NCI-H510A (cell line): ENCODE data around the gene TEX50.
"Not testable (repeated sequence)": the region's sequence is repeated elsewhere in the genome, so short reads cannot be mapped to it uniquely, and the experiment has no call there.

Experiments used
- DNase-seq: peaks from one replicate; lab custom pipeline; 2025; lab: John Stamatoyannopoulos, UW

TEX50 gene

DNA sequence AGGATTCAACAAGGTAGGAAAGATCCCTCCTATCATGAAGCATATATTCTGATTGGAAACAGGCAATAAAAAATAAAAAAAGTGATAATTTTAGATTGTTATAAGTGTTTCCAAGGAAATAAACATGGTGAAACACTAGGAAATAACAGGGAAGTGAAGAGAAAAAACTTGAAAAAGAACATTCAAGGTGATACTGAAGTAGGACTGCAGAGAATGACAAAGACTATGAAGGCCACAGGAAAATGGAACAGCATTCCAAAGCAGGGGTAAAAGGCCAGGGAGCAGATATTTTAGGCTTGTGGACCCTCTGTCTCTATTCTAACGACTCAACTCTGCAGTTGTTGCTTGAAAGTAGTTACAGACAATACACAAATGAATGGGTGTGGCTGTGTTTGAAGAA, 26.6 kb downstream of the TEX50 start:
- DNase-seq: no peak

- DNase-seq: no peak
These were observed 28.0 kb downstream of the TEX50 start for GRCh38 chr1:173663159-173663558.

- no peak for DNase-seq
These were observed 31.5 kb downstream of the TEX50 start for GRCh38 chr1:173666646-173667045.

GRCh38 chr1:173669491-173669941, 34.4 kb downstream of the TEX50 start, which contains the start of gene ANKRD45:
Gene ANKRD45 (minus strand): TSS chr1:173669851. CDS start chr1:173659418, 10,433 bp downstream.
- peak; percentile 6 for DNase-seq

GRCh38 chr1:173674496-173674895, 39.4 kb downstream of the TEX50 start:
- not testable (repeated sequence) for DNase-seq

DNA sequence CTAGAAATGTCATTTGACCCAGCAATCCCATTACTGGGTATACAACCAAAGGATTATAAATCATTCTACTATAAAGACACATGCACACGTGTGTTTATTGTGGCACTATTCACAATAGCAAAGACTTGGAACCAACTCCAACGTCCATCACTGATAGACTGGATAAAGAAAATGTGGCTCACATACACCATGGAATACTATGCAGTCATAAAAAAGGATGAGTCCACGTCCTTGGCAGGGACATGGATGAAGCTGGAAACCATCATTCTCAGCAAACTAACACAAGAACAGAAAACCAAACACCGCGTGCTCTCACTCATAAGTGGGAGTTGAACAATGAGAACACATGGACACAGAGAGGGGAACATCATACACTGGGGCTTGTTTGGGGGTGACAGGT, 45.0 kb downstream of the TEX50 start:
- DNase-seq: not testable (repeated sequence)

DNA sequence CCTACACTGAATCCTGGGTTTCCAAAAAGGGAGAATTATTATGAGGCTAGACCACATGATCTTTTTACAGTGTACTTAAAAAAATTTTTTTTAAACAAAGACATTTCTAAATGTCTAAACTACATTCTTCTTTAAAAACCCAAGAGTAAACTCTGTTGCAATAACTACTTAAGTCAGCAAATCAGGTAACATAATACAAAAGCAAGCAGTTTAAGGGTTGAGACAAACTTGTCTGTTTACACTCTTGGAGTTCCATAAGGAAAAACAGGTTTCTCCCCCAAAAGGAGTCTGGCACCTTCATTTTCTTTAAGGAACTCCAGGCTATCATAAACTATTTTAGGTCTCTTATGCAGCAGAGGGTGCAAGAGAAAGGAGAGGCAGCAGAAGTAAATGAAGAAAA, 47.0 kb downstream of the TEX50 start:
- no peak for DNase-seq

DNA sequence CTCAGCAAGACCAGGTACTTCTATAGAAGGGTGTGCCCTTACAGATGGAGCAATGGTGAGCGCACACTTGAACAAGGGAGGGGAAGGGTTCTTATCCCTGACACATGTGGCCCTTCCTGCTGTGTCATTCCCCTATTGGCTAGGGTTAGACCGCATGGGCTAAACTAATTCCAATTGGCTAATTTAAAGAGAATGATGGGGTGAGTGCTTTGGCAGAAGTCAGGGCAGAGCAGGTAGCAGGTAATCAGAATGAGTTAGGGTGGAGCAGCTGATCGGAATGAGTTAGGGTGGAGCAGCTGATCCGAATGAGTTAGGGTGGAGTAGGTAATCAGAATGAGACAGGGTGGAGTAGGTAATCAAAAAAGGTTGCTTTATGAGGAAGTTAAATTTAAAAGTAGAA, 48.7 kb downstream of the TEX50 start:
- DNase-seq: not testable (repeated sequence)

DNA sequence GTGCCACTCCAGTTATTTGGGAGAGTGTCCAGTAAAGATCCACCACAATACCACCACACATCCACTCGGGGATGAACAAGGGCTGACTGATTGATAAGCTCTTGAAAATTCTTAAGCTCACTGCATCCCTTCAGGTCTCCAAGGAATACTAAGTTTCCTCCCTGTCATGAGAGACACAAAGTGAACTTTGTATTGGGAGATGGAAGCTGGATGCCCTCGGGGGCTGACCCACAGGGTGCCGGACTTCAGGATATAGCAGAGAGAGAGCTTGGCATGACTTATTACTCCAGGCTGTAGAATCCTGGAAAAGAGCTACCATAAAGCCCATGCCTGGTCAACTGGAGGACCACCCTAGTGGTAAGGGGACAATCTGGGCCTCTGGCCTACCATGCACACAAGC, 50.0 kb downstream of the TEX50 start:
- not testable (repeated sequence) for DNase-seq
